GM18498 (cell line): ENCODE results near the gene EYA2.
"Not testable (repeated sequence)": the region's sequence is repeated elsewhere in the genome, so short reads cannot be mapped to it uniquely, and the experiment has no call there.

ENCODE experiments used
- ATAC-seq: cut with Tn5 transposase; IDR thresholded peaks from one replicate; pipeline ENCODE4 v1.9.1; 2021; ENCODE audit warnings: mild to moderate bottlenecking, moderate library complexity; ENCODE audit not compliant: unreplicated experiment

EYA2 gene

GRCh38 chr20:46894971-46895905 is 595 bp downstream of the EYA2 start:
- ATAC-seq, result no peak

- no peak for ATAC-seq
Measured at GRCh38 chr20:46895906-46896242, 1.2 kb downstream of the EYA2 start.

DNA sequence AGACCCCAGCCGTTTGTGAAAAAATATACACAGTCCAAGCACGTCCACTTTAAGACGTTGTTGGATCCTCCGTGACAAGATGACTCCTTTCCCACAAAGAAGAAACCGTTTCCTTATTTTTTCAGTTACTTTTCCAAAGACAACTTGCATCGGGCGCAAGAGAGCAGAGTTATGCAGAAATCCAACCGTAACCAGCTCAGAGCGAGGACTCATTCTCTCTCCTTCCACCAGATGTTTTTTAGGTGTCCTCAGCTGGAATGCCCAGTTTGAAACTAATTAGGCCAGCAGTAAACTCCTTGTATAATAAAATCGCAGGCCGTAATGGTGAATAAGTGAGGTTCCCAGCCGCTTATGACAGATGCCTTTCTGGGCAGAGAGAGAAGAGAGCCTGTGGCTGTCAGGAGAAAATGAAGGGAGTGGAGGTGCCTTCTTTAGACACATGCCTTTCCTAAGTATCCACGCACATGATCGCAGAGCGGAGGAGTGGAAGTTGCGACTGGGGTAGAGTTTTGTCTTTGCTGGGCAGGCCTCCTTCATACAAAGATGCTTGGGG is 2.8 kb downstream of the EYA2 start:
- ATAC-seq, result no peak

DNA sequence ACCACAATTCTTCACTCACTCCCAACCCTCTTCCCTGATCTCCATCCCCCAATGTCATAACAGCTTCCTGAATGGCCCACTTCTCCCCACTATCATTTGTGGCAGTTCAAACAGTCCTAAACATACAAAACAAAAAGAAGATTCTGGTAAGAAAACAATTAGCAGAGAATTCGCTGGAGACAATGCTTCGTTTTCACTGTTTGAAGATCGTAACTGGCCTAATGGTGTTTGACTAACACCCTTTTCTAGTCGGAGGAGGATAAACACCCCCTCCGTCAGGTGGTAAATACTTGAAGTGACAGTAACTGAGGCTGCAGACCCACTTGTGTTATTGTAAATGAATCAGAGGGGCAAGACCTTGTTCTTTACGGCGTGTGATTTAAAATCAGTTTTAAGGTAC is 3.8 kb downstream of the EYA2 start:
- no peak for ATAC-seq

DNA sequence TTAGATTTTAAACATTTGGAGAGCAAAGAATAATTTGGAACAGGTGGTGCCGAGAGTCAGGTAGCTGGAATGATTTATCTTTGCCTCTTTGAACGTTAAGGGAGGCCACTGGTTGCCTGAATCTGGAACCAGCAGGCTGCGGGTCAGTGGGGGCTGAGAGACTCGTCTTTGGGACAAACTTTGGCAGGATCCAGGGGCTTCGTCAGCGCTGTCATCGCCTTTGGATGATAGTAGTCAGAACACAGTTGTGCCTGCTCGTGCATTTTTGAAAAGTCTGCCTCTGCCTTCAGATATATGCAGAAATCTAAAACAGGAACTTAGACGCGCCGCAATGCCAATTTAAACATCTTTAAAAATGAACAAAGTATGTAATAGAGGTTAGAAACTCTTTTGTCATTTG is 5.0 kb downstream of the EYA2 start:
- ATAC-seq, result no peak

DNA sequence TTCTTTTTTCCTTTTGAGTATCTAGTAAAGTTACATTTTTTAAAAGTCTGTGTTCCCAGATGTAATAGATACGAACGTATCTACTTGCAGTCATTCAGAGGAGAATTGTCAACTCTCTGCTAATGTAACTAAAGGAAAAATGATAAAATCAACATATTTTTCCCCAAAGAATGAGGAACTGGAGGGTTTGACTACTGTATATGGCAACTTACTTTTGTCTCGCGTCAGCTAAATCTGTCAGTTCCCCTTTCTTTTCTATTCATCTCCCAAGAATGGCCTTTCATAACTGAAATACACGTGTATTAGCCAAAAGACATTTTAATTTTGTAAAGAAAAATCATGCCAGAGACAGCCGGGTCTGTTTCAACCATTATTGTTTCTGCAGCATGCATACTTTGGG is 5.4 kb downstream of the EYA2 start:
- no peak for ATAC-seq

DNA sequence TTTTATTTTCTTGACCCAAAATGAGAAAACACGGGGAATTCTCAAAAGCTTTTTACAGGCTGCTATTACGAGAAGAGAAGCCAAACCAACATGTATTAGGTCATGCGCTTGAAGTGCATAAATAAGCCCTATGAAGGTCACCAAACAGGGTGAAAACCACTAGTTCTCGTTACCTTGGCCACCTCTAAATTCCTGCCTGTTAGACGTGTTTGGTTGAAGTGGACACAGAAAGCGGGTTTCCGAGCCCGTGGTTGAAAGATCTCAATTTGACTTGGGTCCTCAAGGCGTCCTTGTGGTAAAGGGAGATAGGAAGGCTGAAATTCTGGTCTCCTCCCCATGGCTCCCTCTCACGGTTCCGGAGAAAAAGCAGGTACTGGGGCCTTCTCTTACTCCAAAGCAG is 6.2 kb downstream of the EYA2 start:
- ATAC-seq, result no peak

DNA sequence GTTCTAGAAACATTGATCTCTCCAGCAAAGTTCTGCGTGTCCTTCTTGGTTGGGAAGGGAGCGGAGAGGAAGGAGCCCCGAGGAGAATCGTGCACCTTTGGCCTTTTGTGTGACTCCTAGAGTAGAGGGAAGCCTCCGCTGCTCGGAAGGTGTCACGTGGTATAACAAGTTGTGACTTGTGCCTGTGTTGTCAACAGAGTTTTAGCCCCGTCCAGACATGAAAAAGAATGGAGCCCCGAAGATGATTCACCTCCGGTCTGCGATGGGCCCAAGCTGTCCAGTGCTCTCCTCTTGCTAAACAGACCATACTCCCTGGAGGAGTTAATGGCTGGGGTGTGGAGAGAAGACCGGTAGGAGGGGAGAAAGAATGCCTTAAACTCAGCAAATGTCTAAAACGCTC is 7.0 kb downstream of the EYA2 start:
- ATAC-seq, result no peak

DNA sequence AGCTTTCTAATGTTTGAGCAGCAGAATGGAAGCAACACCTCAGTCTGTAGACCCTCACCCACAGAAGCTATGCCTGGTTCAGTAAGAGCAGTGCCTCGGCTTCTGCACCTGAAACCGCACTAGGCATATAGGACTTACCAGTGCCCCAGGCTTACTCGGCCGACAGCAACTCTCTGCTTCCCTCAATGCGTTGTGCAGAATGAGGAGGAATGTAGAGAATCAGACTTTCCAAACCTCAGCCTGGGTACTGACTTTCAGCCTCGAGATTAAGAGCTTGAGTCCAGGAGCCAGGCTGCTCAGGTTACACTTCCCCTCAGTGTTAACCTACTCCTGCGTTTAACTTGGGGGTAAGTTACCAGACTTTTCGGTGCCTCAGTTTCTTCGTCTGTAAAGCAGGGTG is 8.6 kb downstream of the EYA2 start:
- ATAC-seq, result no peak

DNA sequence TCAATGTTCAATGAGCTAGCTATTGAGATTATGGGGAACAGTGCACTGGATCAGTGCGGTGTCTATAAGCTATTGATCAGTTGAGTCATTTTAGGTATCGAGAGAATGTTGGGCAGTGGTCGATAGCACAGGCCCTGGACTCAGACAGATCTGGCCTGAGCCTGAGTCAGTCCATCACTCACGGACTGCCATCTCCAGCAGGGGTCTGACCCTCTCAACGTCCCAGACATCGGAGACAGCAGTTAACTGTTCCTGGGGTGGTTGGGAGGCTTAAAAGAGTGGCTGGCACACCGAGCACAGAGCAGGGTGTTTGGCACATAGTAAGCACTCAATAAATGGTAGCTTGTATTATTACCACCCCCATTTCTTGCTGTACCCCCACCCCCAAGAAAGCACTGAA is 9.3 kb downstream of the EYA2 start:
- ATAC-seq, result no peak

GRCh38 chr20:46905364-46906125 is 10.9 kb downstream of the EYA2 start:
- ATAC-seq, result no peak

GRCh38 chr20:46913329-46914044 is 18.8 kb downstream of the EYA2 start:
- no peak for ATAC-seq

GRCh38 chr20:46914789-46915379 is 20.2 kb downstream of the EYA2 start:
- ATAC-seq, result no peak

- no peak for ATAC-seq
Measured at GRCh38 chr20:46915575-46916257, 21.1 kb downstream of the EYA2 start.

- no peak for ATAC-seq
Measured at GRCh38 chr20:46916258-46916603, 21.6 kb downstream of the EYA2 start.

DNA sequence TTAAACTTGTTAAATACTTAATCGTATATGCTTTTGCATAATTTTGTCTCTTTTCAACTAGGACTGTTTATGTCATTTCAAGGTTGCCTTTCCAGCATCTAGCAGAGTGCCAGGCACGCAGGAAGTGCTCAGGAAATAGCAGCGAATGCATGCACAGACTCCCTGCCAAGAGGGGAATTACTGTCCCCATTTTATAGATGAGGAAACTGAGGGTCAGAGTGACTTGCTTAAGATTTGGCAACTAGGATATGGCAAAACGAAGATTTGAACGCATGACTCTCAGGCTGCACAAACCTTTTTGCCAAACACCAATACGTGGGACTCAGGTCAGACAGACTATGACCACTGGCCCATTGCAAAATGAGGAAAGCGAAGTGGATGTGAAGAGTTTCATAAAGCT is 22.5 kb downstream of the EYA2 start:
- no peak for ATAC-seq

DNA sequence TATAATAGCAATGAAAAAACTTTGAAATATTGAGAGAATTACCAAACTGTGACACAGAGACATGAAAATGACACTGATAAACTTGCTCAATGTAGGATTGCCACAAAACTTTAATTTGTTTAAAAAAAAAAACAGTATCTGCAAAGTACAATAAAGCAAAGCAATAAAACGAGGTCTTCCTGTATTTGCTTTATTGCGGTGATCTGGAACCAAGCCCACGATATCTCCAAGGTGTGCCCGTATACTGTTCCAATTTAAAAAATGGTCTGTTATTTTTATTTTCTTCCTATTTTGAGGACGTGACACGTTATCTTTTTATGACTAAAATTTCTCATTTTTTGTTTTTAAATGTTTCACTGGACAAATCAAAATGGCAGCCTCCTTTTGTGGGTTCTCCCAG is 25.5 kb downstream of the EYA2 start:
- no peak for ATAC-seq

DNA sequence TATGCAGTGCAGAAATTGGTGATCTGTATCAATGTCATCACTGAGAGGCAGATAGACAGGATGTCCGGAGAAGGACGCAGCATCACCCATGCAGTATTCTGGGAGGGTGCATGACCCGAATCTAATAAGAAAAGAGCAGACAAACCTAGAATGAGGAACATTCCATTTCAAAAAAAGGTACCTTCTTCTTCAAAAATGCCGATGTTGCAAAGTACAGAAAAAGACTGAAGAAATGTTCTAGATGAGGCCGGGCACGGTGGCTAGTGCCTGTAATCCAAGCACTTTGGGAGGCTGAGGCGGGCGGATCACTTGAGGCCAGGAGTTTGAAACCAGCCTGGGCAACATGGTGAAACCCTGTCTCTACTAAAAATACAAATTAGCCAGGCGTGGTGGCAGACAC is 28.2 kb downstream of the EYA2 start:
- not testable (repeated sequence) for ATAC-seq

GRCh38 chr20:46923550-46923949 is 28.9 kb downstream of the EYA2 start:
- no peak for ATAC-seq

- no peak for ATAC-seq
Measured at GRCh38 chr20:46928580-46929132, 34.0 kb downstream of the EYA2 start.
